HCT116 (cell line): Measurements from ENCODE around the gene CATSPERD. TPM values are rescaled to one million over a fixed set of nuclear protein-coding genes. Genes with fewer than 3 reads are reported as not detected.

Source experiments
- ATAC-seq: fragments of 200-7000 bp; cut with Tn5 transposase; 2 replicates; pipeline ENCODE4 v1.9.1; 2020; ENCODE audit warnings: mild to moderate bottlenecking, moderate library complexity
- BruUV-seq: library from RNA; stranded (reverse); fragments of 400-500 nt; replicated peaks from 2 replicates; lab custom pipeline; 2021; lab: Mats Ljungman, UMichigan
- CTCF ChIA-PET: fragments of 300-600 bp; sonication (Branson Sonifier 250); formaldehyde crosslinking; loops from one replicate; lab custom pipeline; 2021; ENCODE audit warnings: antibody characterized with exemption; lab: Charles Lee
- POLR2A ChIA-PET: fragments of 300-600, 350-600 bp; sonication (Branson Sonifier 250); formaldehyde crosslinking; loops from one replicate; lab custom pipeline; 2021; ENCODE audit warnings: antibody characterized with exemption; lab: Charles Lee
- RAD21 ChIA-PET, 2 experiments: fragments of 300-600 bp; sonication (Branson Sonifier 250); formaldehyde crosslinking; loops; one replicate each; lab custom pipeline; 2023; ENCODE audit warnings: low total read pairs in 2 of 2; ENCODE audit not compliant: uncharacterized antibody in 2 of 2, unreplicated experiment in 2 of 2, low non-redundant PET in 1 of 2; lab: Charles Lee
- DNase-seq: peaks from one replicate; pipeline ENCODE4 v3.0.0-alpha.2; 2010; ENCODE audit warnings: low read depth, low spot score
- H2AFZ ChIP-seq: fragments of 200-600 bp; shearing (Covaris generic), sonication (generic); 2 replicates; pipeline ENCODE4 v1.6.1; 2017; ENCODE audit warnings: low read depth, mixed run types, mixed read lengths, antibody characterized with exemption, low read length; ENCODE audit not compliant: poor library complexity, severe bottlenecking
- H3K27ac ChIP-seq: 2 replicates; pipeline ENCODE4 v1.5.1; 2012; ENCODE audit warnings: low read depth, low read length
- H3K27me3 ChIP-seq: fragments of 200-600 bp; sonication (generic); 2 replicates; pipeline ENCODE4 v1.6.1; 2016; ENCODE audit warnings: mixed run types, low read length, mixed read lengths; ENCODE audit not compliant: insufficient read depth
- H3K36me3 ChIP-seq, 2 experiments: fragments of 200-500 bp in 1 of 2; fragments of 200-600 bp in 1 of 2; sonication (Bioruptor generic) in 1 of 2; sonication (generic) in 1 of 2; 2 replicates each; pipeline versions ENCODE4 v1.5.1 to v1.6.1; 2014 to 2016; ENCODE audit warnings: low read length in 2 of 2, inconsistent platforms in 1 of 2, mixed read lengths in 1 of 2, mixed run types in 1 of 2; ENCODE audit not compliant: insufficient read depth in 2 of 2, control insufficient read depth in 1 of 2
- H3K4me1 ChIP-seq, 2 experiments: fragments of 200-600 bp in 1 of 2; sonication (generic) in 1 of 2; 2 replicates each; pipeline versions ENCODE4 v1.5.1 to v1.6.1; 2012 to 2017; ENCODE audit warnings: low read length in 2 of 2, inconsistent platforms in 1 of 2, mild to moderate bottlenecking in 1 of 2, mixed read lengths in 1 of 2, mixed run types in 1 of 2, moderate library complexity in 1 of 2; ENCODE audit not compliant: insufficient read depth in 2 of 2, control insufficient read depth in 1 of 2
- H3K4me2 ChIP-seq: fragments of 200-600 bp; sonication (generic); 2 replicates; pipeline ENCODE4 v1.6.1; 2017; ENCODE audit warnings: mixed run types, low read length, mixed read lengths
- H3K4me3 ChIP-seq, 2 experiments: fragments of 200-600 bp in 1 of 2; sonication (generic) in 1 of 2; replicated peaks in 1 of 2; 2 replicates each; pipeline ENCODE4 v1.5.1; 2011 to 2016; ENCODE audit warnings: low read length in 2 of 2, control low read depth in 1 of 2, low read depth in 1 of 2, mild to moderate bottlenecking in 1 of 2, mixed read lengths in 1 of 2, mixed run types in 1 of 2
- H3K79me2 ChIP-seq: fragments of 200-600 bp; sonication (generic); 2 replicates; pipeline ENCODE4 v1.6.1; 2017; ENCODE audit warnings: mild to moderate bottlenecking, mixed run types, low read length, moderate library complexity, mixed read lengths; ENCODE audit not compliant: insufficient read depth
- H3K9ac ChIP-seq: fragments of 200-600 bp; sonication (generic); 2 replicates; pipeline ENCODE4 v1.6.1; 2016; ENCODE audit warnings: low read length, mixed read lengths
- H3K9me2 ChIP-seq: fragments of 200-600 bp; sonication (generic), shearing (Covaris generic); 2 replicates; pipeline ENCODE4 v1.6.1; 2017; ENCODE audit warnings: mixed run types, mild to moderate bottlenecking, moderate library complexity; ENCODE audit not compliant: insufficient read depth
- H3K9me3 ChIP-seq, 2 experiments: fragments of 200-500 bp in 1 of 2; fragments of 200-600 bp in 1 of 2; sonication (Bioruptor generic) in 1 of 2; sonication (generic) in 1 of 2; 2 replicates each; pipeline ENCODE4 v1.6.1; 2014 to 2017; ENCODE audit warnings: low read length in 2 of 2, mixed read lengths in 2 of 2, inconsistent platforms in 1 of 2, low read depth in 1 of 2, mild to moderate bottlenecking in 1 of 2, mixed run types in 1 of 2, moderate library complexity in 1 of 2; ENCODE audit not compliant: control insufficient read depth in 1 of 2, insufficient read depth in 1 of 2
- H4K20me1 ChIP-seq: fragments of 200-600 bp; sonication (generic), shearing (Covaris generic); 2 replicates; pipeline ENCODE4 v1.6.1; 2017; ENCODE audit warnings: mixed run types, mild to moderate bottlenecking, moderate library complexity; ENCODE audit not compliant: insufficient read depth
- ELF1 ChIP-seq: IDR thresholded peaks from 2 replicates; pipeline ENCODE4 v1.6.1; 2012; ENCODE audit warnings: low read depth, borderline replicate concordance
- POLR2A ChIP-seq: IDR thresholded peaks from 2 replicates; pipeline ENCODE4 v1.7.0; 2011; ENCODE audit warnings: borderline replicate concordance; ENCODE audit not compliant: insufficient read depth, insufficient read length; ENCODE audit errors: extremely low read depth
- POLR2AphosphoS5 ChIP-seq: IDR thresholded peaks from 2 replicates; pipeline ENCODE4 v1.6.1; 2011; ENCODE audit warnings: mild to moderate bottlenecking, low read depth, low read length, moderate library complexity
- RAD21 ChIP-seq: IDR thresholded peaks from 2 replicates; pipeline ENCODE4 v1.6.1; 2012; ENCODE audit warnings: low read depth, mild to moderate bottlenecking
- SIN3A ChIP-seq: IDR thresholded peaks from 2 replicates; pipeline ENCODE4 v1.6.1; 2012; ENCODE audit warnings: low read depth
- SP1 ChIP-seq: IDR thresholded peaks from 2 replicates; pipeline ENCODE4 v1.6.1; 2012; ENCODE audit warnings: low read depth
- YY1 ChIP-seq: IDR thresholded peaks from 2 replicates; pipeline ENCODE4 v1.6.1; 2011; ENCODE audit warnings: low read length, low read depth, moderate library complexity, mild to moderate bottlenecking; ENCODE audit not compliant: insufficient replicate concordance; ENCODE audit errors: extremely low read depth
- intact Hi-C: fragments of 100-400 bp; cut with micrococcal nuclease; formaldehyde crosslinking; loops from 2 replicates; pipeline ENCODE4 v1.10.0; 2022
- total RNA-seq: library from RNA; stranded (reverse); gene quantifications from one replicate; pipeline ENCODE4 v1.2.1, GENCODE V29; 2021; ENCODE audit not compliant: unreplicated experiment
- TF ChIP-seq, protein P1 (sequence below): IDR thresholded peaks from 2 replicates; pipeline ENCODE4 v1.6.1; 2012
- TF ChIP-seq, protein P2 (sequence below): IDR thresholded peaks from 2 replicates; pipeline ENCODE4 v1.6.1; 2012; ENCODE audit warnings: low read depth

Gene CATSPERD
- total RNA-seq, 1 experiment from 2014 or later, result not detected

DNA sequence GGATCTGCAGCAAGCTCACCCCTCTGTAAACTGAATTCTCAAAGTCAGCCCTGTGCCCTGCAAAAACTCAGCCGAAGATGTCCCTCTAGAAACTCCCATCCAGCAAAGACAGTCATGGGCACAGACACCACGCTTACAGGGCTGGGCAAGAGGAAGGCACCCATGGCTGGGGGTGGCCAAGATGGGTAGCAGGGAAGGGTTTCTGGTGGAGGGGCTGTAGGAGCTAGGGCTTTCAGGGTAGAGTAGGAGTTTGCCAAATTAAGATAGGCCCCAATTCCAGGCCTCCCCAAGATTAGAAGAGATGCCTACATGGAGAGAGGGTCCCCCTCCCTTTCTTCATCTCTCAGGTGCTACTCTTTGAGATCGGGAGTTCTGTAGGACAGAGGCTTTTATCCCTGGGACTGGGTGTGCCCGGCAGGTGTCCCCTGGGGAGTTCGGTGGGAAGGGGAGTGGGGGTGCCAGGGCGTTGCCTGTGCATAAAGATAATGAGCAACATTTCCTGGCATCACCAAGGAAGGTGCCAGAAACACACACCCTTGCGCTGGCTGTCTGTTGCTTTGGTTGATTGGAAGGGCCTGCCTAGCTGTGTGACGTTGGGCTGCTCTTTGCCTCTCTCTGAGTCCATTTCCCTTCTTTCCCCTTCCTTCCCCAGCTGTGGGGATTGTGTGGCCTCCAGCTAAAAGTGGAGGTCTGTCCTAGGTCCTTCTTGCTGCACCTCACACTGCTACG lies 93.8 kb downstream of the CATSPERD start:
- no peak overlapping the region for H3K4me2 ChIP-seq
- no peaks in the 10 kb centered on the region for H3K9me3 ChIP-seq
- CTCF ChIA-PET, result interaction anchor here (1.2 to 1.5 kb wide), 2 partner anchors 10 to 20 kb away, joined by 3 to 4 read pairs; no protein-coding TSS in a partner anchor
- POLR2A ChIA-PET, result no interaction called here
- H2AFZ ChIP-seq, result no peak overlapping the region
- BruUV-seq, result no TSS peak
- DNase-seq (no peak), ATAC-seq (no peak)
- no peak overlapping the region for H3K9ac ChIP-seq
- H3K9me2 ChIP-seq, result no peaks in the 10 kb centered on the region
- H3K27ac ChIP-seq, result no peak overlapping the region
- no peaks in the 10 kb centered on the region for H3K36me3 ChIP-seq
- H3K27me3 ChIP-seq, result no peaks in the 10 kb centered on the region
- no peaks in the 10 kb centered on the region for H3K4me1 ChIP-seq
- no peaks in the 10 kb centered on the region for H3K79me2 ChIP-seq
- TF ChIP-seq, protein P1, sequence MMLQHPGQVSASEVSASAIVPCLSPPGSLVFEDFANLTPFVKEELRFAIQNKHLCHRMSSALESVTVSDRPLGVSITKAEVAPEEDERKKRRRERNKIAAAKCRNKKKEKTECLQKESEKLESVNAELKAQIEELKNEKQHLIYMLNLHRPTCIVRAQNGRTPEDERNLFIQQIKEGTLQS, result no peak
- no peak for TF ChIP-seq POLR2A
- TF ChIP-seq SIN3A, result no peak
- no peak for TF ChIP-seq POLR2AphosphoS5
- no peak for TF ChIP-seq YY1
- no peak for TF ChIP-seq SP1
- H3K4me3 ChIP-seq, result no peak overlapping the region
- H4K20me1 ChIP-seq, result no peaks in the 10 kb centered on the region
- intact Hi-C loops, result loop anchor here (5.0 kb wide), 1 partner anchor 153 kb away; no protein-coding TSS in a partner anchor
- RAD21 ChIA-PET, result no interaction called here

DNA sequence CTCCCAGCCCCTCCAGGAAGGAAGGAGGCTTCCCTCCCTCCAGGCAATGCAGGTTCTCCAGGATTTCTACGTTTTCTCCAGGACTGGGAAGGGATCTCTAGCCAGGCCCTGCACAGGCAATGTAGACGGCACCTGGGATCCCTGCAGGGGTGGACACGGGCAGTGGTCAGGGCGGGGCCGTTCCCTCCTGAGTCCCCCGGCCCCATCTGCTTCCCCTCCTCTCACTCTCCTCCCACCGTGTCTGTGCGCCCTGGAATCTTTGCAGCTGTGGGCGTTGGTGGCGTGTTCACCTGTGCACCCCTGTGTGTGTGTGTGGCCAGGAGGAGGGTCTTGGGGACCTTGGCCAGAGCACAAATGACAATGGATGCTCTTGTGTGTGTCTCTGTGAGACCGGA lies 94.4 kb downstream of the CATSPERD start:
- no peaks in the 10 kb centered on the region for H3K79me2 ChIP-seq
- no peak overlapping the region for H2AFZ ChIP-seq
- intact Hi-C loops, result loop anchor here (5.0 kb wide), 1 partner anchor 152 kb away; no protein-coding TSS in a partner anchor
- H3K9me3 ChIP-seq, result no peaks in the 10 kb centered on the region
- H3K9me2 ChIP-seq, result no peaks in the 10 kb centered on the region
- H3K9ac ChIP-seq, result no peak overlapping the region
- no peaks in the 10 kb centered on the region for H4K20me1 ChIP-seq
- ChIA-PET CTCF (interaction anchor here (1.2 kb wide), 1 partner anchor 20 kb away, joined by 3 read pairs; no protein-coding TSS in a partner anchor), POLR2A (no interaction called here)
- H3K27ac ChIP-seq, result no peak overlapping the region
- TF ChIP-seq ELF1 (no peak), RAD21 (no peak)
- TF ChIP-seq, protein P2, sequence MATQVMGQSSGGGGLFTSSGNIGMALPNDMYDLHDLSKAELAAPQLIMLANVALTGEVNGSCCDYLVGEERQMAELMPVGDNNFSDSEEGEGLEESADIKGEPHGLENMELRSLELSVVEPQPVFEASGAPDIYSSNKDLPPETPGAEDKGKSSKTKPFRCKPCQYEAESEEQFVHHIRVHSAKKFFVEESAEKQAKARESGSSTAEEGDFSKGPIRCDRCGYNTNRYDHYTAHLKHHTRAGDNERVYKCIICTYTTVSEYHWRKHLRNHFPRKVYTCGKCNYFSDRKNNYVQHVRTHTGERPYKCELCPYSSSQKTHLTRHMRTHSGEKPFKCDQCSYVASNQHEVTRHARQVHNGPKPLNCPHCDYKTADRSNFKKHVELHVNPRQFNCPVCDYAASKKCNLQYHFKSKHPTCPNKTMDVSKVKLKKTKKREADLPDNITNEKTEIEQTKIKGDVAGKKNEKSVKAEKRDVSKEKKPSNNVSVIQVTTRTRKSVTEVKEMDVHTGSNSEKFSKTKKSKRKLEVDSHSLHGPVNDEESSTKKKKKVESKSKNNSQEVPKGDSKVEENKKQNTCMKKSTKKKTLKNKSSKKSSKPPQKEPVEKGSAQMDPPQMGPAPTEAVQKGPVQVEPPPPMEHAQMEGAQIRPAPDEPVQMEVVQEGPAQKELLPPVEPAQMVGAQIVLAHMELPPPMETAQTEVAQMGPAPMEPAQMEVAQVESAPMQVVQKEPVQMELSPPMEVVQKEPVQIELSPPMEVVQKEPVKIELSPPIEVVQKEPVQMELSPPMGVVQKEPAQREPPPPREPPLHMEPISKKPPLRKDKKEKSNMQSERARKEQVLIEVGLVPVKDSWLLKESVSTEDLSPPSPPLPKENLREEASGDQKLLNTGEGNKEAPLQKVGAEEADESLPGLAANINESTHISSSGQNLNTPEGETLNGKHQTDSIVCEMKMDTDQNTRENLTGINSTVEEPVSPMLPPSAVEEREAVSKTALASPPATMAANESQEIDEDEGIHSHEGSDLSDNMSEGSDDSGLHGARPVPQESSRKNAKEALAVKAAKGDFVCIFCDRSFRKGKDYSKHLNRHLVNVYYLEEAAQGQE, result no peak
- TF ChIP-seq, all 23 proteins: peak for 0
- RAD21 ChIA-PET, result no interaction called here
- no peaks in the 10 kb centered on the region for H3K27me3 ChIP-seq
- no TSS peak for BruUV-seq
- no peak overlapping the region for H3K4me2 ChIP-seq
- no peak for DNase-seq
- no peak overlapping the region for H3K4me3 ChIP-seq
- no peaks in the 10 kb centered on the region for H3K36me3 ChIP-seq
- no peak for ATAC-seq
- no peaks in the 10 kb centered on the region for H3K4me1 ChIP-seq
